GM19463 (cell line): Measurements from ENCODE around the gene SIMC1.
"Not testable (repeated sequence)": the region's sequence is repeated elsewhere in the genome, so short reads cannot be mapped to it uniquely, and the experiment has no call there.

Experiments used
- ATAC-seq: cut with Tn5 transposase; IDR thresholded peaks from one replicate; pipeline ENCODE4 v1.9.1; 2021; ENCODE audit warnings: mild to moderate bottlenecking, moderate library complexity; ENCODE audit not compliant: unreplicated experiment

Gene SIMC1

GRCh38 chr5:176290057-176290840, 52.0 kb downstream of the SIMC1 start:
- not testable (repeated sequence) for ATAC-seq

- not testable (repeated sequence) for ATAC-seq
Observed at GRCh38 chr5:176305356-176305755, 67.1 kb downstream of the SIMC1 start.

GRCh38 chr5:176317534-176318374, 79.5 kb downstream of the SIMC1 start:
- no peak for ATAC-seq

GRCh38 chr5:176319827-176320554, 81.8 kb downstream of the SIMC1 start:
- ATAC-seq = no peak

- no peak for ATAC-seq
Observed at GRCh38 chr5:176320577-176320976, 82.4 kb downstream of the SIMC1 start.

GRCh38 chr5:176334031-176334770, 96.0 kb downstream of the SIMC1 start:
- ATAC-seq = no peak

- ATAC-seq = no peak
Observed at GRCh38 chr5:176337913-176338312, 99.7 kb downstream of the SIMC1 start.

GRCh38 chr5:176339304-176339703, 101.1 kb downstream of the SIMC1 start:
- no peak for ATAC-seq

- ATAC-seq = no peak
Observed at GRCh38 chr5:176341325-176342157, 103.3 kb downstream of the SIMC1 start.

GRCh38 chr5:176342158-176342483, 103.9 kb downstream of the SIMC1 start:
- no peak for ATAC-seq

GRCh38 chr5:176342766-176343458, 104.7 kb downstream of the SIMC1 start:
- no peak for ATAC-seq

- no peak for ATAC-seq
Observed at GRCh38 chr5:176350416-176350815, 112.2 kb downstream of the SIMC1 start.

- no peak for ATAC-seq
Observed at GRCh38 chr5:176352116-176352878, 114.1 kb downstream of the SIMC1 start.

GRCh38 chr5:176353533-176353932, 115.3 kb downstream of the SIMC1 start:
- ATAC-seq = no peak

GRCh38 chr5:176355400-176356178, 117.4 kb downstream of the SIMC1 start:
- no peak for ATAC-seq

GRCh38 chr5:176356179-176356566, 117.9 kb downstream of the SIMC1 start:
- ATAC-seq = no peak

- ATAC-seq = no peak
Observed at GRCh38 chr5:176359658-176360057, 121.4 kb downstream of the SIMC1 start.

- no peak for ATAC-seq
Observed at GRCh38 chr5:176360894-176361436, 122.7 kb downstream of the SIMC1 start.
